ENCODE measurements around the gene CDHR2.

DNA sequence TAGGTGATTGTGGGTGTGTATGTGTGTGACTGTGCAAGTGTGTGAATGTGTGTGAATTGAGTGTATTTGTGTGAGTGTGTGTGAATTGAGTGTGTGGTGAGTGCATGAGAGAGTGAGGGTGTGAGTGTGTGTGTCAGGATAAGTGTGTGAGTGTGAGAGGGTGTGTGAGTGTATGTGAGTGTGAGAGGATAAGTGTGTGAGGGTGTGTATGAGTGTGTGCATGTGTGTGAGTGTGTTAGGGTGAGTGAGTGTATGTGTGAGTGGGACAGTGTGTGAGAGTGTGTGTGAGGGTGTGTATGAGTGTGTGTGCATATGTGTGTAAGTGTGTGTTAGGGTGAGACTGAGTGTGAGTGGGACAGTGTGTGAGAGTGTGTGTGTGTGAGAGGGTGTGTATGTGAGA lies 39.2 kb downstream of the CDHR2 start:
- TF ChIP-seq EZH2phosphoT487 (IDR thresholded peaks at IDR 0.05; ENCODE audit: insufficient read depth, low read depth): no peak
- TF ChIP-seq EZH2 (IDR thresholded peaks at IDR 0.05; ENCODE audit: insufficient read depth, poor library complexity, severe bottlenecking): no peak
